HFF-Myc (cell line): ENCODE data around the gene NQO2.
"Not testable (repeated sequence)": the region's sequence is repeated elsewhere in the genome, so short reads cannot be mapped to it uniquely, and the experiment has no call there.

Experiments
- DNase-seq: peaks from one replicate; pipeline ENCODE4 v3.0.0-alpha.2; 2011; ENCODE audit warnings: low read depth; ENCODE audit errors: extremely low read depth
- H3K4me3 ChIP-seq: replicated peaks from 2 replicates; pipeline ENCODE4 v1.5.1; 2011; ENCODE audit warnings: low read depth, mild to moderate bottlenecking, control low read depth, low read length
- TF ChIP-seq, protein P1 (sequence below): IDR thresholded peaks from 2 replicates; pipeline ENCODE4 v1.5.1; 2012; ENCODE audit warnings: mild to moderate bottlenecking, low read depth, low read length, control low read depth; ENCODE audit errors: missing control alignments

NQO2 gene

DNA sequence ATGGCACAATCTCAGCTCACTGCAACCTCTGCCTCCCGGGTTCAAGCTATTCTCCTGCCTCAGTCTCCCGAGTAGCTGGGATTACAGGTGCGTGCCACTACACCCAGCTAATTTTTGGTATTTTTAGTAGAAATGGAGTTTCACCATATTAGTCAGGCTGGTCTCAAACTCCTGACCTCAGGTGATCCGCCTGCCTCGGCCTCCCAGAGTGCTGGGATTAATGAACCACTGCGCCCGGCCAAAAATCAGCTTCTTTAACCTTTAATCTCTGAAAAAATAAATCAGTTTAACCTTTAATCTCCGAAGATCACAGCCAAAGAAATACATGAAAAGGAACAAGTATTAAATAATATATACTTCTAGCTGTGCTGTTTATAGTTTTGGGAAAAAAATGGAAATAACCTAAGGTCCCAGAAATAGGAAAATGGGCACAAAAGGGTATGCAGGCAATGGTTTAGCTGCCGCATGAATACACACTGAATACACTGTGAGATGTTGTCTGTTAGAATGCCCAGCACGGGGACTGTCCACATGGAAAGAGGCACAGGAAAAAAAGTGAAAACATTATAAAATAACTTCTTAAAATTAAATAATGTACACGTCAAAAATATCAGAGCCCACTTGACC, 1.6 kb downstream of the NQO2 start:
- no peak for DNase-seq
- TF ChIP-seq, protein P1, sequence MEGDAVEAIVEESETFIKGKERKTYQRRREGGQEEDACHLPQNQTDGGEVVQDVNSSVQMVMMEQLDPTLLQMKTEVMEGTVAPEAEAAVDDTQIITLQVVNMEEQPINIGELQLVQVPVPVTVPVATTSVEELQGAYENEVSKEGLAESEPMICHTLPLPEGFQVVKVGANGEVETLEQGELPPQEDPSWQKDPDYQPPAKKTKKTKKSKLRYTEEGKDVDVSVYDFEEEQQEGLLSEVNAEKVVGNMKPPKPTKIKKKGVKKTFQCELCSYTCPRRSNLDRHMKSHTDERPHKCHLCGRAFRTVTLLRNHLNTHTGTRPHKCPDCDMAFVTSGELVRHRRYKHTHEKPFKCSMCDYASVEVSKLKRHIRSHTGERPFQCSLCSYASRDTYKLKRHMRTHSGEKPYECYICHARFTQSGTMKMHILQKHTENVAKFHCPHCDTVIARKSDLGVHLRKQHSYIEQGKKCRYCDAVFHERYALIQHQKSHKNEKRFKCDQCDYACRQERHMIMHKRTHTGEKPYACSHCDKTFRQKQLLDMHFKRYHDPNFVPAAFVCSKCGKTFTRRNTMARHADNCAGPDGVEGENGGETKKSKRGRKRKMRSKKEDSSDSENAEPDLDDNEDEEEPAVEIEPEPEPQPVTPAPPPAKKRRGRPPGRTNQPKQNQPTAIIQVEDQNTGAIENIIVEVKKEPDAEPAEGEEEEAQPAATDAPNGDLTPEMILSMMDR: no peak
- no peak overlapping the region for H3K4me3 ChIP-seq

DNA sequence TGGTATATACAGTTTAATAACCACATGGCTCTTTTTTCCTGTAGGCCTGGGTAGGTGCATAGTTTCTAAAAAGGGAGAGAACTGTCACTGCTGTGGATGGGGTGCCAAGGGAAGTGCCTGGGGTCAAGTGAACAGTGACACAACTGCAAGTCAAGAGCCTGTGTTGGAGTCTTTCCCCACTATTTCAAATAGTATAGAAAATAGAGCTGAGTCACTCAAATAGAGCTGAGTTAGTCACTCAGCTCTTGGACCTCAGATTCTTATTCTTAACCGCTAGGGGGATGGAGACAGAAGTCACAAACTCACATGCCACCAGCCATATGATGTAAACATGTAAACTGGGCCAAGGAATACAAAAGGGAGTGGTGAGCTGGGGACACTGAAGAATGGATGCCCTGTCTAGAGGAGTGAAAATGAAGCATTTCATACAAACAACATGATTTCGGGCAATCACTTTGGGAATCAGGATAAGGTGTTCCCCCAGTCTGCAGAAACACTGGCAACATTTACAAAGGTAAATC, 2.1 kb downstream of the NQO2 start:
- DNase-seq: peak; percentile 56
- H3K4me3 ChIP-seq: no peak overlapping the region
- TF ChIP-seq, protein P1: peak; percentile 60

GRCh38 chr6:3003226-3003625, 3.5 kb downstream of the NQO2 start:
- H3K4me3 ChIP-seq, DNase-seq: not testable (repeated sequence)

DNA sequence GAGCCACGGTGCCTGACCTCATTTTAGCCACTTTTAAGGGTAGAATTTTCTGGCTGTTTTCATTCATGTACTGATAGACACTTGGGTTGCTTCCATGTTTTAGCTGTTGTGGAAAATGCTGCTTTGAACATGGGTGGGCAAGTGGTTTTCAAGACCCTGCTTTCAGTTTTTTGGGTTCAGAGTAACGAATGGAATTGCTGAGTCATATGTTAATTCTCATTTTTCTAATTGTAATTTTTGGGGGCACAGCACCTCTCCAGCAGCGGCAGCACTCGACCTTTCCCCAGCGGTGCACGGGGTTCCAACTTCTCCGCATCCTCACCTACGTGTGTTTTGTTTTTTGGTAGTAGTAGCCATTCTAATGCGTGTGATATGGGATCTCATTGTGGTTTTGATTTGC, 5.4 kb downstream of the NQO2 start:
- H3K4me3 ChIP-seq: no peak overlapping the region
- TF ChIP-seq, protein P1: no peak
- DNase-seq: no peak

DNA sequence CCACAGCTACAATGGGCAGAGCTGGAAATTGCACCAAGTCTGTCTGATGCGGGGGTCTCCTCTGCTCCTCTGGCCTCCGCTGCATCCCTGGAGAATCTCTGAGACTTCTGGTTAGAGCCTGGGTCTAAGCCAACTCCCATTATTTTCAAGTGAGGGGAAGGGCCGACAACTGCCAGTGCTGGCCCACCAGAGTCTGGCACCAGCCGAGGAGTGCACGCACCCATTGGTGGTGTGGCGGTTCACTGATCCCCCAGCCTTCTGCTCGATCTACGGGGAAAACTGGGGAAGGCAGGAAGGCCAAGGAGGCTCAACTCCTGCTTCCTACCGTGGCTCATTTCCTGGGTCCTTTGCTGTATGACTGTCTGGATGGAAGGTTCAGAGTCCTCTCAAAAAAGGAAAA, 6.2 kb downstream of the NQO2 start:
- DNase-seq: no peak
- TF ChIP-seq, protein P1: no peak
- no peak overlapping the region for H3K4me3 ChIP-seq

DNA sequence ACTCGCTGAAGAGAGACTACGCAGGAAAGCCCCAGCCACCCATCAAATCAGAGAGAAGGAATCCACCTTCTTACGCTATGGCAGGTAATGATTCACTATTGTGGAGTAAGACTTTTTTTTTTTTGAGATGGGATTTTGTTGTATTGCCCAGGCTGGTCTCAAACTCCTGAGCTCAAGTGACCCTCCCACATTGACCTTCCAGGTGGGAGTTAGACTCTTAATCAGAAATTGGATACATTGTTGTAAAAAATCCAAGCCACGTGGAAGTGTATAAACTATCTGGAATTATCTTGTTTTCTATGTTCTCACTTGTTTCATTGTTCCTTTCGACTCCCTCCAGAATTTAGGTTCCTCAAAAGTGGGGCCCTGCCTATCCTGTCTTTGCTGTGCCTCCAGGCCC, 6.8 kb downstream of the NQO2 start:
- no peak overlapping the region for H3K4me3 ChIP-seq
- no peak for DNase-seq
- TF ChIP-seq, protein P1: no peak

DNA sequence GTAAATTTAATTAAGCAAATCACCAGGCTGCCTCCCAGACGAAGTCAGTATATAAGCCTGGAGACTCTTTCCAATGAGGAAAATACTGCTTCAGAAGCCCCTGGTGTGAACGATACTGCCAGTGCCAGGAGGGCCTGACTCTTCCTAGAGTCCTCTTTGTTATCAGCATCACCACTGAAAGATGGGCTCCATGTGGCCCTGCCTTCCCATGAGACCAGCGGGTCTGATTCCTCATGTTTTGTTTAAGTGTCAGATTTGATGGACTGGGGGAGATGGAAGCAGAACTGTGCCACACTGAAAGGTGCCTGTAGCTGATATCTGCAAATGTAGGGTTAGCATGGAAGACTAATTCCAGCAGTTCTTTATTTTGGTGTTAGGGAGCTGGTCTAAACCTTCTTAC, 7.9 kb downstream of the NQO2 start:
- DNase-seq: no peak
- TF ChIP-seq, protein P1: no peak
- H3K4me3 ChIP-seq: no peak overlapping the region

DNA sequence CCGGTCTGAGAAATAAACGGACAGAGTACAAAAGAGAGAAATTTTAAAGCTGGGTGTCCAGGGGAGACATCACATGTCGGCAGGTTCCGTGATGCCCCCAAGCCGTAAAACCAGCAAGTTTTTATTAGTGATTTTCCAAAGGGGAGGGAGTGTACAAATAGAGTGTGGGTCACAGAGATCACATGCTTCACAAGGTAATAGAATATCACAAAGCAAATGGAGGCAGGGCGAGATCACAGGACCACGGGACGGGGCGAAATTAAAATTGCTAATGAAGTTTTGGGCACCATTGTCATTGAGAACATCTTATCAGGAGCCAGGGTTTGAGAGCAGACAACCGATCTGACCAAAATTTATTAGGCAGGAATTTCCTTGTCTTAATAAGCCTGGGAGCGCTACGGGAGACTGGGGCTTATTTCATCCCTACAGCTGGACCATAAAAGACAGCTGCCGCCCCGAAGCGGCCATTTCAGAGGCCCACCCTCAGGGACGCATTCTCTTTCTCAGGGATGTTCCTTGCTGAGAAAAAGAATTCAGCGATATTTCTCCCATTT, 9.1 kb downstream of the NQO2 start:
- not testable (repeated sequence) for H3K4me3 ChIP-seq, DNase-seq
